D721Med (cell line): ENCODE data around the gene PSMC3.

Experiments
- DNase-seq: peaks from one replicate; pipeline ENCODE4 v3.0.0; 2011; ENCODE audit warnings: low spot score; ENCODE audit not compliant: insufficient read length
- FAIRE-seq: peaks from 2 replicates; lab custom pipeline; 2011; peaks lifted over from hg19 to GRCh38; lab: Jason Lieb, UNC
- CTCF ChIP-seq: IDR thresholded peaks from 2 replicates; pipeline ENCODE4 v1.5.1; 2012; ENCODE audit warnings: mild to moderate bottlenecking, control low read depth; ENCODE audit not compliant: insufficient read depth; ENCODE audit errors: missing control alignments

The PSMC3 gene

GRCh38 chr11:47379317-47379716, 46.9 kb downstream of the PSMC3 start:
- FAIRE-seq (no peak), DNase-seq (no peak)
- no peak for TF ChIP-seq CTCF

- TF ChIP-seq CTCF = no peak
- DNase-seq = no peak
- no peak for FAIRE-seq
These were observed 47.4 kb downstream of the PSMC3 start for GRCh38 chr11:47378836-47379170.

- DNase-seq = no peak
- FAIRE-seq = no peak
These were observed 48.0 kb downstream of the PSMC3 start, which contains the start of gene SPI1 for GRCh38 chr11:47378010-47378835. TSS of gene SPI1 (minus strand) at chr11:47378547. CDS start at chr11:47378353, 194 bp downstream.

GRCh38 chr11:47377571-47378009, 48.6 kb downstream of the PSMC3 start:
- no peak for TF ChIP-seq CTCF
- FAIRE-seq = no peak
- DNase-seq = no peak

More at GRCh38 chr11:47378010-47378835, 48.0 kb downstream of the PSMC3 start, which contains the start of gene SPI1:
- no peak for TF ChIP-seq CTCF

GRCh38 chr11:47376525-47377371, 49.5 kb downstream of the PSMC3 start:
- no peak for TF ChIP-seq CTCF
- FAIRE-seq (no peak), DNase-seq (no peak)

- FAIRE-seq (no peak), DNase-seq (no peak)
- no peak for TF ChIP-seq CTCF
These were observed 50.1 kb downstream of the PSMC3 start for GRCh38 chr11:47376107-47376524.
